Esophagus muscularis mucosa (tissue), 4 donors: Measurements from ENCODE around the gene MMP24OS. TPM values are rescaled to one million over a fixed set of nuclear protein-coding genes. Genes with fewer than 3 reads are reported as not detected.
A peak's percentile ranks its signal among the peaks of the same experiment; 100 is the strongest.
"Not testable (repeated sequence)": the region's sequence is repeated elsewhere in the genome, so short reads cannot be mapped to it uniquely, and the experiment has no call there.

ENCODE experiments used
- DNase-seq: peaks from one replicate; pipeline ENCODE4 v3.0.0-alpha.2; 2017; ENCODE audit errors: extremely low spot score
- H3K27ac ChIP-seq, 4 donors: fragments of 200-600 bp; sonication (generic); replicated peaks in 1 of 4; 1 replicate in 3 of 4; 2 replicates in 1 of 4; pipeline ENCODE4 v1.5.1; 2016 to 2019; ENCODE audit warnings: mild to moderate bottlenecking in 1 of 4
- H3K27me3 ChIP-seq, 4 donors: fragments of 200-600 bp; sonication (generic); one replicate each; pipeline versions ENCODE4 v1.5.1 to v1.6.0; 2016 to 2019
- H3K36me3 ChIP-seq, 4 donors: fragments of 200-600 bp; sonication (generic); one replicate each; pipeline ENCODE4 v1.5.1; 2016 to 2019
- H3K4me1 ChIP-seq, 4 donors: fragments of 200-600 bp; sonication (generic); one replicate each; pipeline ENCODE4 v1.5.1; 2016 to 2019
- H3K4me3 ChIP-seq, 4 donors: fragments of 200-600 bp; sonication (generic); 1 replicate in 2 of 4; 2 replicates in 2 of 4; pipeline ENCODE4 v1.5.1; 2016 to 2019; ENCODE audit warnings: mild to moderate bottlenecking in 4 of 4, moderate library complexity in 1 of 4
- H3K9me3 ChIP-seq, 4 donors: fragments of 200-600 bp; sonication (generic); 1 replicate in 3 of 4; 2 replicates in 1 of 4; pipeline ENCODE4 v1.5.1; 2016 to 2019
- CTCF ChIP-seq, 3 experiments: fragments of 200-600 bp in 2 of 3; fragments of 450-650 bp in 1 of 3; sonication (generic) in 2 of 3; IDR thresholded peaks; one replicate each; pipeline ENCODE4 v1.5.1; 2017 to 2019; ENCODE audit warnings: antibody characterized with exemption in 3 of 3, mild to moderate bottlenecking in 2 of 3, moderate library complexity in 1 of 3
- EP300 ChIP-seq: sonication (generic); formaldehyde crosslinking; IDR thresholded peaks from one replicate; pipeline ENCODE4 v1.6.1; 2017; ENCODE audit warnings: antibody characterized with exemption
- POLR2A ChIP-seq: fragments of 450-650 bp; IDR thresholded peaks from one replicate; pipeline ENCODE4 v1.6.1; 2017; ENCODE audit warnings: antibody characterized with exemption, moderate library complexity, mild to moderate bottlenecking, low read depth
- POLR2AphosphoS5 ChIP-seq, 2 donors: sonication (generic); formaldehyde crosslinking; IDR thresholded peaks; one replicate each; pipeline ENCODE4 v1.6.1; 2017; ENCODE audit warnings: antibody characterized with exemption in 2 of 2
- WGBS: methylation state at CpG from one replicate; pipeline ENCODE4 v1.1.5; 2018; 5-methylcytosine and 5-hydroxymethylcytosine counted together
- intact Hi-C: fragments of 100-400 bp; cut with DNase I; formaldehyde crosslinking; loops from one replicate; pipeline ENCODE4 v1.15.1; 2023
- total RNA-seq, 4 donors: library from RNA; depleted of rRNA; stranded (reverse); fragments of >200 nt; gene quantifications; one replicate each; pipeline versions ENCODE4 v1.1.0 to v1.2.1, GENCODE V29; 2016

Gene MMP24OS
- total RNA-seq, 4 donors from 2014 or later: 27.7 to 37.8 (median 32.0) TPM

GRCh38 chr20:35267092-35267491 is 10.8 kb downstream of the MMP24OS start:
- no peaks in the 10 kb centered on the region for H3K9me3 ChIP-seq
- H3K4me3 ChIP-seq: no peak overlapping the region
- peaks cover 11 to 31% (median 31%) of the 10 kb centered on the region in 4 donors for H3K4me1 ChIP-seq
- TF ChIP-seq POLR2AphosphoS5 (IDR thresholded peaks at IDR 0.05) (no peak), POLR2A (no peak), EP300 (no peak), CTCF (IDR thresholded peaks at IDR 0.05) (no peak)
- H3K36me3 ChIP-seq: peaks cover 7 to 72% (median 48%) of the 10 kb centered on the region in 4 donors
- 94% methylated on average over 12 of the region's 16 CpGs for WGBS
- DNase-seq: no peak
- H3K27ac ChIP-seq: no peak overlapping the region
- intact Hi-C loops: loop anchor here (2.0 to 5.0 kb wide), 2 partner anchors 60 to 122 kb away; no protein-coding TSS in a partner anchor
- no peaks in the 10 kb centered on the region for H3K27me3 ChIP-seq

DNA sequence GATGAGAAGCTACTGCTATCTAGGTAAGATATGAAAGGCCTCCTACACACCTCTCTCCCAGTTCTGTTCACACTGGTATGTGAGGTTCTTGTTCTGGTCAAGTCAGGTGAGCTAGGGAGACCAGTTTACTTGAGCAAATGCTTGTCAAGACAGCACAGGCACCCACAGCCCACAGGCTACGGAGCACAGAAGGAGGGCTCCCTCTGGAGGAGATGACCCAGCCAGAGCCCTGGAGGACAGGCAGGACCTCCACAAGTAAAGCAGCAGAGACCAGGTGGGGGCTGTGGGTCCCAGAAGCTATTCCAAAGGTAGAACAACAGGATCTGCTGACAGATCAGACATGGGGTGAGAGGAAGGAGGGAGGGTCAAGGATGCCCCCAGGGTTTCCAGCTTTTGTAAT is 13.2 kb downstream of the MMP24OS start:
- Histone ChIP-seq H3K4me3 (no peak overlapping the region), H3K36me3 (peaks cover 2 to 56% (median 30%) of the 10 kb centered on the region in 4 donors), H3K9me3 (no peaks in the 10 kb centered on the region), H3K4me1 (peaks cover 11 to 49% (median 31%) of the 10 kb centered on the region in 4 donors), H3K27me3 (no peaks in the 10 kb centered on the region), H3K27ac (no peak overlapping the region)
- intact Hi-C loops: loop anchor here (5.0 kb wide), 1 partner anchor 57 kb away; no protein-coding TSS in a partner anchor
- DNase-seq: no peak
- WGBS: 40% methylated on average over 1 of the region's 1 CpG
- TF ChIP-seq POLR2AphosphoS5 (IDR thresholded peaks at IDR 0.05) (no peak), CTCF (IDR thresholded peaks at IDR 0.05) (peak in 2 of 3 experiments; percentile 11 to 17)

- TF ChIP-seq POLR2AphosphoS5 (IDR thresholded peaks at IDR 0.05): no peak
- no peak for TF ChIP-seq CTCF (IDR thresholded peaks at IDR 0.05)
- no peak for TF ChIP-seq EP300
- TF ChIP-seq POLR2A: no peak
- Histone ChIP-seq H3K4me1 (peaks cover 11 to 39% (median 22%) of the 10 kb centered on the region in 4 donors), H3K9me3 (no peaks in the 10 kb centered on the region), H3K27me3 (no peaks in the 10 kb centered on the region), H3K27ac (peak overlapping the region; percentile 77 to 85 (median 82)), H3K36me3 (peaks cover 0 to 53% (median 28%) of the 10 kb centered on the region in 4 donors), H3K4me3 (peak overlapping the region in 2 of 4 donors; percentile 4 to 7)
- DNase-seq: no peak
- intact Hi-C loops: no loop called here
- WGBS: 64% methylated on average over 15 of the region's 17 CpGs
Observed at GRCh38 chr20:35263532-35264341, 14.2 kb downstream of the MMP24OS start.

DNA sequence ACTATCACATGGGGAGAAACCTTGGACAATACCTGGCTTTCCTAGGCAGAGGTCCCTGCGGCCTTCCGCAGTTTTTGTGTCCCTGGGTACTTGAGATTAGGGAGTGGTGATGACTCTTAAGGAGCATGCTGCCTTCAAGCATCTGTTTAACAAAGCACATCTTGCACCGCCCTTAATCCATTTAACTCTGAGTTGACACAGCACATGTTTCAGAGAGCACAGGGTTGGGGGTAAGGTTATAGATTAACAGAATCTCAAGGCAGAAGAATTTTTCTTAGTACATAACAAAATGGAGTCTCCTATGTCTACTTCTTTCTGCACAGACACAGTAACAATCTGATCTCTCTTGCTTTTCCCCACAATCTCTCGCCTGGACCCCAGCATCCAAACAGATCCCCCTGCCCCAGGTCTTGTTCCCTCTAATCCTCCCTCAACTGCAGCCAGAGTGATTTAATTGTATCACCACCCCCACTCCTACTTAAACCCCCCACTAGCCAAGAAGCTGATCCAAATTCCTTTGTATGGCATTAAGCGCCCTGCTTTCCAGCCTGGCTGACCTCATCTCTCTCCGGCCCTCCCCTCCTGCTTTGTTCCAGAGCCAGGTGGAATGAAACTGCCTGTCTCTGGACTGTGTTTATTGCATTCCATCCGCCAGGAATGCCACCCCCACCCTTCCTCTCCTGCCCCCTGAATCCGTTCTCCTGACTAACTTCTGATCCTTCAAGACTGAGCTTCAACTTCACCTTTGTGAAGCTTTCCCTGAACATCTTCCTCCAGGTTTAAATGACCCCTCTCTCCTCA is 15.0 kb downstream of the MMP24OS start:
- Histone ChIP-seq H3K36me3 (peaks cover 0 to 46% (median 23%) of the 10 kb centered on the region in 4 donors), H3K27ac (peak overlapping the region; percentile 77 to 85 (median 82)), H3K4me1 (peaks cover 11 to 46% (median 23%) of the 10 kb centered on the region in 4 donors), H3K4me3 (peak overlapping the region in 2 of 4 donors; percentile 4 to 7)
- DNase-seq, H3K27me3 ChIP-seq, intact Hi-C loops, H3K9me3 ChIP-seq: not testable (repeated sequence)
- WGBS: 35% methylated on average over 5 of the region's 8 CpGs
- TF ChIP-seq POLR2AphosphoS5 (IDR thresholded peaks at IDR 0.05) (peak; percentile 31 to 70), CTCF (IDR thresholded peaks at IDR 0.05) (peak in 1 of 3 experiments; percentile 13)

- intact Hi-C loops, H3K9me3 ChIP-seq, DNase-seq, H3K4me3 ChIP-seq, H3K27me3 ChIP-seq: not testable (repeated sequence)
- 70% methylated on average over 6 of the region's 10 CpGs for WGBS
- peaks cover 15 to 52% (median 29%) of the 10 kb centered on the region in 4 donors for H3K4me1 ChIP-seq
- peak overlapping the region in 1 of 4 donors; percentile 23 for H3K27ac ChIP-seq
- H3K36me3 ChIP-seq: peaks cover 0 to 40% (median 18%) of the 10 kb centered on the region in 4 donors
Observed at GRCh38 chr20:35262321-35262720, 15.6 kb downstream of the MMP24OS start.
